GM23338 (cell line): ENCODE results near the gene SERGEF. TPM values are rescaled to one million over a fixed set of nuclear protein-coding genes. Genes with fewer than 3 reads are reported as not detected.

Experiments used
- ATAC-seq: fragments of 200-7000 bp; cut with Tn5 transposase; 3 replicates; pipeline ENCODE4 v1.9.1; 2020
- DNase-seq: peaks from one replicate; pipeline ENCODE4 v3.0.0-alpha.2; 2015; ENCODE audit warnings: low spot score
- H2AFZ ChIP-seq: fragments of 200-600 bp; sonication (generic); 2 replicates; pipeline ENCODE4 v1.8.0; 2016; ENCODE audit warnings: antibody characterized with exemption, mild to moderate bottlenecking, moderate library complexity
- H3F3A ChIP-seq: fragments of 200-600 bp; sonication (generic); replicated peaks from 2 replicates; pipeline ENCODE4 v1.8.0; 2017; ENCODE audit warnings: antibody characterized with exemption, mixed run types, low read depth
- H3K27ac ChIP-seq: fragments of 200-600 bp; sonication (generic); 2 replicates; pipeline ENCODE4 v1.6.1; 2016; ENCODE audit warnings: low read depth
- H3K27me3 ChIP-seq: fragments of 200-600 bp; sonication (generic); 2 replicates; pipeline ENCODE4 v1.8.0; 2016; ENCODE audit warnings: mild to moderate bottlenecking, mixed run types, moderate library complexity; ENCODE audit not compliant: insufficient read depth
- H3K36me3 ChIP-seq: fragments of 200-600 bp; sonication (generic); 2 replicates; pipeline ENCODE4 v1.8.0; 2016; ENCODE audit warnings: mild to moderate bottlenecking; ENCODE audit not compliant: insufficient read depth
- H3K4me1 ChIP-seq: fragments of 200-600 bp; sonication (generic); 2 replicates; pipeline ENCODE4 v1.8.0; 2016; ENCODE audit warnings: mild to moderate bottlenecking, moderate library complexity; ENCODE audit not compliant: insufficient read depth
- H3K4me2 ChIP-seq: fragments of 200-600 bp; sonication (generic); 2 replicates; pipeline ENCODE4 v1.7.1; 2017; ENCODE audit warnings: mixed run types
- H3K4me3 ChIP-seq: fragments of 200-600 bp; sonication (generic); 2 replicates; pipeline ENCODE4 v1.6.1; 2016; ENCODE audit warnings: mixed run types
- H3K79me2 ChIP-seq: fragments of 200-600 bp; sonication (generic); replicated peaks from 2 replicates; pipeline ENCODE4 v1.8.0; 2017; ENCODE audit warnings: mild to moderate bottlenecking; ENCODE audit not compliant: insufficient read depth
- H3K9me2 ChIP-seq: fragments of 200-600 bp; sonication (generic); 2 replicates; pipeline ENCODE4 v1.8.0; 2017; ENCODE audit not compliant: insufficient read depth
- H4K20me1 ChIP-seq: fragments of 200-600 bp; sonication (generic); replicated peaks from 2 replicates; pipeline ENCODE4 v1.8.0; 2017; ENCODE audit warnings: mild to moderate bottlenecking; ENCODE audit not compliant: insufficient read depth
- H3K27ac Mint-ChIP-seq: 2 replicates; pipeline ENCODE4 v1.8.0; 2020; ENCODE audit warnings: inconsistent platforms, mild to moderate bottlenecking, moderate library complexity, mixed read lengths
- H3K27me3 Mint-ChIP-seq: 3 replicates; pipeline ENCODE4 v1.8.0; 2022; ENCODE audit warnings: low read depth, mild to moderate bottlenecking, moderate library complexity, mixed read lengths, inconsistent platforms; ENCODE audit not compliant: insufficient read depth, poor library complexity
- H3K36me3 Mint-ChIP-seq: 3 replicates; pipeline ENCODE4 v1.8.0; 2021; ENCODE audit warnings: low read depth, mild to moderate bottlenecking, inconsistent platforms, moderate library complexity, mixed read lengths
- H3K4me1 Mint-ChIP-seq: 3 replicates; pipeline ENCODE4 v1.8.0; 2020; ENCODE audit warnings: mild to moderate bottlenecking, inconsistent platforms, mixed read lengths
- H3K4me3 Mint-ChIP-seq: 3 replicates; pipeline ENCODE4 v1.8.0; 2021; ENCODE audit warnings: moderate library complexity, mild to moderate bottlenecking, inconsistent platforms, mixed read lengths
- H3K9me3 Mint-ChIP-seq: 3 replicates; pipeline ENCODE4 v1.8.0; 2020; ENCODE audit warnings: moderate library complexity, mild to moderate bottlenecking, inconsistent platforms, mixed read lengths
- CREB1 ChIP-seq: fragments of 250-450 bp; sonication (Bioruptor Pico); IDR thresholded peaks from 2 replicates; pipeline ENCODE4 v1.5.0; 2020; ENCODE audit warnings: low read depth, mild to moderate bottlenecking, moderate library complexity
- CTCF ChIP-seq, 2 experiments: fragments of 200-600 bp in 1 of 2; sonication (generic) in 1 of 2; conservative IDR thresholded peaks; 2 replicates each; pipeline versions ENCODE4 v1.5.1 to v1.6.1; 2016 to 2017; ENCODE audit warnings: antibody characterized with exemption in 2 of 2, low read depth in 2 of 2, mild to moderate bottlenecking in 2 of 2, moderate library complexity in 1 of 2
- ETS1 ChIP-seq: IDR thresholded peaks from 2 replicates; pipeline ENCODE4 v1.6.1; 2016; ENCODE audit warnings: antibody characterized with exemption
- EZH2 ChIP-seq: fragments of 200-600 bp; sonication (generic); IDR thresholded peaks from one replicate; pipeline ENCODE4 v1.8.0; 2017; ENCODE audit warnings: antibody characterized with exemption, mild to moderate bottlenecking, low read depth; ENCODE audit not compliant: unreplicated experiment
- EZH2phosphoT487 ChIP-seq: fragments of 200-600 bp; sonication (generic); IDR thresholded peaks from one replicate; pipeline ENCODE4 v1.8.1; 2018; ENCODE audit warnings: antibody characterized with exemption; ENCODE audit not compliant: unreplicated experiment
- JUNB ChIP-seq: IDR thresholded peaks from one replicate; pipeline ENCODE4 v1.6.1; 2016; ENCODE audit warnings: antibody characterized with exemption; ENCODE audit not compliant: unreplicated experiment
- NANOG ChIP-seq: IDR thresholded peaks from 2 replicates; pipeline ENCODE4 v1.6.1; 2016; ENCODE audit warnings: antibody characterized with exemption, borderline replicate concordance
- POLR2AphosphoS5 ChIP-seq: IDR thresholded peaks from 2 replicates; pipeline ENCODE4 v1.6.1; 2016; ENCODE audit warnings: antibody characterized with exemption, low read depth
- REST ChIP-seq: IDR thresholded peaks from one replicate; pipeline ENCODE4 v1.6.1; 2018; ENCODE audit warnings: antibody characterized with exemption; ENCODE audit not compliant: unreplicated experiment
- STAT1 ChIP-seq: IDR thresholded peaks from one replicate; pipeline ENCODE4 v1.6.1; 2016; ENCODE audit warnings: antibody characterized with exemption; ENCODE audit not compliant: unreplicated experiment
- ZNF114 ChIP-seq: fragments of 250-450 bp; sonication (Bioruptor Pico); IDR thresholded peaks from 2 replicates; pipeline ENCODE4 v1.5.0; 2020; ENCODE audit warnings: mild to moderate bottlenecking, moderate library complexity
- ZNF331 ChIP-seq: fragments of 250-450 bp; sonication (Bioruptor Pico); IDR thresholded peaks from 2 replicates; pipeline ENCODE4 v1.5.0; 2020; ENCODE audit warnings: low read depth, mild to moderate bottlenecking, moderate library complexity
- ZNF462 ChIP-seq: fragments of 250-450 bp; sonication (Bioruptor Pico); IDR thresholded peaks from 2 replicates; pipeline ENCODE4 v1.5.0; 2020; ENCODE audit warnings: mild to moderate bottlenecking, moderate library complexity
- polyA plus RNA-seq: library from polyadenylated mRNA; unstranded; fragments of >200 nt; fragmentation: Nextera tagmentation; extraction: Ambion mirVana; gene quantifications from 2 replicates; pipeline ENCODE4 v1.2.1, GENCODE V29; 2016
- total RNA-seq: library from RNA; depleted of rRNA; stranded (reverse); fragments of >200 nt; shearing (Covaris generic); gene quantifications from 2 replicates; pipeline ENCODE4 v1.2.3, GENCODE V29; 2014

The SERGEF gene
- total and polyA plus RNA-seq, 2 experiments from 2014 or later: 24.2 to 27.9 TPM

- Histone ChIP-seq H2AFZ (no peak overlapping the region), H3K9me2 (no peaks in the 10 kb centered on the region), H3K27ac (no peak overlapping the region), H3K4me2 (no peak overlapping the region), H3K4me1 (no peaks in the 10 kb centered on the region), H3K36me3 (no peaks in the 10 kb centered on the region), H3K4me3 (no peak overlapping the region), H3K79me2 (no peaks in the 10 kb centered on the region), H4K20me1 (0 out of 2 replicates have a peak, but pooled peaks cover 2% of the 10 kb centered on the region), H3K27me3 (no peaks in the 10 kb centered on the region), H3F3A (no peaks in the 10 kb centered on the region)
- ATAC-seq (no peak; the same call in 2 of the 3 replicates), DNase-seq (no peak)
- Mint-ChIP-seq H3K9me3 (no peaks in the 10 kb centered on the region), H3K36me3 (no peaks in the 10 kb centered on the region), H3K4me3 (no peak overlapping the region), H3K27ac (no peak overlapping the region), H3K4me1 (no peaks in the 10 kb centered on the region), H3K27me3 (peaks cover 9% of the 10 kb centered on the region)
- TF ChIP-seq STAT1 (no peak), CREB1 (no peak), REST (no peak), ZNF462 (CRISPR knock-in tag) (no peak), ZNF114 (no peak), EZH2 (no peak), ETS1 (no peak), NANOG (no peak), EZH2phosphoT487 (no peak), JUNB (no peak), ZNF331 (CRISPR knock-in tag) (no peak), POLR2AphosphoS5 (no peak), CTCF (conservative IDR thresholded peaks at IDR 0.05; ENCODE audit: low read depth in 2 of 2) (no peak)
These were observed 217.9 kb downstream of the SERGEF start for GRCh38 chr11:17794981-17795380.
